HG02571 (cell line): Measurements from ENCODE around the gene PKD2.
"Not testable (repeated sequence)": the region's sequence is repeated elsewhere in the genome, so short reads cannot be mapped to it uniquely, and the experiment has no call there.

Source experiments
- ATAC-seq: cut with Tn5 transposase; IDR thresholded peaks from one replicate; pipeline ENCODE4 v1.9.1; 2021; ENCODE audit warnings: mild to moderate bottlenecking, moderate library complexity; ENCODE audit not compliant: unreplicated experiment

The PKD2 gene

DNA sequence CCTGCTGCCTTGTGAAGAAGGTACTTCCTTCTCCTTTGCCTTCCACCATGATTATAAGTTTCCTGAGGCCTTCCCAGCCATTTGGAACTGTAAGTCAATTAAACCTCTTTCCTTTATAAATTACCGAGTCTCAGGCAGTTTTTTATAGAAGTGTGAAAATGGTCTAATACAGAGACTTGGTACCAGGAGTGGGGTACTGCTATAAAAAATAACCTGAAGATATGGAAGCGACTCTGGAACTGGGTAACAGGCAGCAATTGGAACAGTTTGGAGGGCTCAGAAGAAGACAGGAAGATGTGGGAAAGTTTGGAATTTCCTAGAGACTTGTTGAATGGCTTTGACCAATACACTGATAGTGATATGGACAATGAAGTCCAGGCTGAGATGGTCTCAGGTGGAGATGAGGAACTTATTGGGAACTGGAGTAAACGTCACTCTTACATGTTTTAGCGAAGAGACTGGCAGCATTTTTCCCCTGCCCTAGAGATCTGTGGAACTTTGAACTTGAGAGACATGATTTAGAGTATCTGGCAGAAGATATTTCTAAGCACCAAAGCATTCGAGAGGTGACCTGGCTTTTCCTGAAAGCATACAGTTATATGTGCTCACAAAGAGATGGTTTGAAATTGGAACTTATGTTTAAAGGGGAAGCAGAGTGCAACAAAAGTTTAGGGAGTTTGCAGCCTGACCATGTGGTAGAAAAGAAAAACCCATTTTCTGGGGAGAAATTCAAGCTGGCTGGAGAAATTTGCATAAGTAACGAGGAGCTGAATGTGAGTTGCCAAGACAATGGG, 18.6 kb downstream of the PKD2 start:
- not testable (repeated sequence) for ATAC-seq

DNA sequence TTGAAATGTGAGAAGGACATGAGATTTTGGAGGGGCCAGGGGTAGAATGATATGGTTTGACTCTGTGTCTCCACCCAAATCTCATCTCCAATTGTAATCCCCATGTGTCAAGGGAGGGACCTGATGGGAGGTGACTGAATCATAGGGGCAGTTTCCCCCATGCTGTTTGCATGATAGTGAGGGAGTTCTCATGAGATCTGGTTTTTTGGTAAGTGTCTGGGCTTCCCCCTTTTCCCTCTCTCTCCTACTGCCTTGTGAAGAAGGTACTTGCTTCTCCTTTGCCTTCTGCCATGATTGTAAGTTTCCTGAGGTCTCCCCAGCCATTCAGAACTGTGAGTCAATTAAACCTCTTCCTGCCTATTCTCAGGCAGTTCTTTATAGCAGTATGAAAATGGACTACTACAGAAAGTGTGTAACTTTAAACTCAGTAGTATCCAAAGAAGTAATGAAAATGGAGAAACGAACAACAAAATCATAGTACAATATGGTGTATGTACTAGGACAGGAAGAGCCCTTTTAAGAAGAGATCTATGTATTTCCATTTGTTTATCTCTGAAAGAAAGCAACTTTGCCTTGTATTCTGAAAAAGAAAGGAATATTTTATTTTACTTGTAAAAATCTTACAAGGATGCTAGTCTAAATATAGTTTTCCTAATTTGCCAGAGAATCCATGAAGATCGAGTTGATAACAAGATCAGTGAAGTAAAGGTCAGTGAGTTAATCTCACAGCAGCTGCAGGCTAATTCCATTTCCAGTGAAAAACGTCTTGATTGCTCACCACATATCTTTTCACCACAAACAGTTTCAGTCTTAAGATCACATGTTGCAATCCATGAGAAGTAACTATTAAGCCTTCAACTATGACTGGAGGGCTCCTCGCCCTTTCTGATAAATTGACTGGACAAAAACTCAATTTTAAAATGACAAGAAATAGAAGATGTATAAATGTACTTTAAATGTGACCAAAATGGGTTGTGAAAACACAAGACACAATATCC, 20.5 kb downstream of the PKD2 start:
- ATAC-seq, result no peak

DNA sequence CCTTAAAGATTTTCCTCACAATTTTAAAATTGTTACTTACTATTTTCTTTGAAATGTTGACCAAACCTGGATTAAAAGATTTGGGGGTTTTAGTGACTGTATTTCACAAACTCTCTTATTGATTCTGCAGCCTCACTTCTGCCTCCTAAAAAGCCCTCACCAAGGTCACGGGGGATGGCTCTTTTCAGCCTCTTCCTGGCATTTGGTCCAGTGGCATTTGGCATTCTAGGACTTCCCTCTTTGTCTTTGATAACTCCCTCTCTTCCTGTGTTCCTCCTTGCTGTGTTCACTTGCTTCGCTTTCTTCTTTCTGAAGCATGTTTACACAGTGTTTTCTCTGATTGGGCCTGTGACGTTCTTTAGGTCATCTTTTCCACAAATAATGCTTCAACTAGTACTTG, 21.5 kb downstream of the PKD2 start:
- no peak for ATAC-seq

DNA sequence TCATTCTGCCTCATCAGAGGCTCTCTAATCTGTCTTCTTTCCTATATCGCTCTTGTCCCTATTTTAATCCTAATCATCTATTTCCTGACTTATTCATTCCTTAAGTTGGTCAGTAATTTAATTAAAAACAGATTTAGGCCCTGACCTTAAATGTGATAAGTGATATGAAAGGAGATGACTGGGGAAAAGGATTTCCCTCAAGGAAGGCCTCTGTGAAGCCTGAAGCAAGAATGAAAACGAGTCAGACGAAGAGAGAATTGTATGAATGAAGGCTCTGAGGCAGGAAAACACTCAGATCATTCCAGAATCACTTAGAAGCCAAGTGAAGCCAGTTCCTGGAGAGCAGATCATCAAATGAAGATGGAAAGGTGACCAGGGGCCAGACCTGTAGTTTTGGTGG, 22.1 kb downstream of the PKD2 start:
- no peak for ATAC-seq

DNA sequence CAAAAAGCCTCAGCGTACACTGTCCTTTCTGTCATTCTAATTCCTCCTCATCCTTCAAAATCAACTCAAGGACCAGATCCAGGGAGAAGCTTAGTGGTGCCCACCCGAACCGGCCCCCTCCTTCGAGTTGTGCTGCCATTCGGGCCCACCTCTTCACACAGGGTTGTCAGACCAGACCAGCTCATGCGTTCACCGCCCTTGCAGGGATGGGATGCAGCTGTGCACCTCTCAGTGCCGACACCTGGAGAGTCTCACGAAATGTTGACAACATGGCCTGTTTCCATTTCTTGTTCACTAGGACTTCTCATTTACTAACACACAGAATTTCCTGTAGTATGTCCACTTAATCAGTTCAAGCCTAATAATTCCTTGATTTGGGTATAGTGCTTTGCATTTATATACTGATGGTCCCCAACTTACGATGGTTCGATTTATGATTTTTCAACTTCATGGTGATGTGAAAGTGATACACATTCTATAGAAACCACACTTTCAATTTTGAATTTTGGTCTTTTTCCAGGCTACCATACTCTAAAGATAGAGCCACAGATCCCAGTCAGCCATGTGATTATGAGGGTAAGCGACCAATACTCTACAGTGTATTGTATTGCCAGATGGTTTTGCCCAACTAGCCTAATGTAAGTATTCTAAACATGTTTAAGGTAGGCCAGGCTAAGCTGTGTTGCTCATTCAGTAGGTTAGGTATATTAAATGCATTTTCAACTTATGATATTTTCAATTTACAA, 23.3 kb downstream of the PKD2 start:
- ATAC-seq, result no peak

DNA sequence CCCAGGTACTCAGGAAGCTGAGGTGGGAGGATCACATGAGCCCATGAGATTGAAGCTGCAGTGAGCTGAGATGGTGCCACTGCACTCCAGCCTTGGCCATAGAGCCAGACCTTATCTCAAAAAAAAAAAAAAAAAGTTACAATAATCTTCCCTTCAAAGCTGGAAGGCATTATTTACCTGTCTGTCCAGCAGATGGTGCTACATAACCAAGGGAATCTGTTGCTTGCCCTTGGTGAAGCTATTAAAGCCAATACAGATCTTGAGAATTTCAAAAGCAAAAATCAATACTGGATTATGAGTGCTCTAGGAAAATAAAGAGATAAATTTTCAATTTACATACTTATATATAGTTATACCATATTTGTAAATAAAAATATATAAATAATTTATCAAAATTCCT, 25.9 kb downstream of the PKD2 start:
- ATAC-seq, result peak; percentile 60

DNA sequence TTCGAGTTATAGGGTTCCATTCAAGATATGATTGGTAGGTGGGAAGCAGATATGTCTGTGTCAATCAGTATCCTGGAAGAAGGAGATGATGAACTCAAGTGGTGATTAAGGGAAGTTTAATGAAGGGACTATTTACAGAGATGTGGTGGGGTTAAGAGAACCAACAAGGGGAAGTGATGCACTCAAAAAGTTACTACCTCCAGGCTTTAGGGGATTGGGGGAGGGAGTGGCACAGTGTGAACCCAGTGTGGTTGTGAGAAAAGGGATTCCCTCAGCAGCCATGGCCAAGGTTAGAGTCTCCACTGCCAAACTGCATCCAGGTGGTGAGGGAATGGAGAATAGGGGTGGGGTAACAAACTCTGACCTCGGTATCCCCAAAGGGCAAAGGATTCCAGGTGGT, 27.9 kb downstream of the PKD2 start:
- ATAC-seq, result no peak

DNA sequence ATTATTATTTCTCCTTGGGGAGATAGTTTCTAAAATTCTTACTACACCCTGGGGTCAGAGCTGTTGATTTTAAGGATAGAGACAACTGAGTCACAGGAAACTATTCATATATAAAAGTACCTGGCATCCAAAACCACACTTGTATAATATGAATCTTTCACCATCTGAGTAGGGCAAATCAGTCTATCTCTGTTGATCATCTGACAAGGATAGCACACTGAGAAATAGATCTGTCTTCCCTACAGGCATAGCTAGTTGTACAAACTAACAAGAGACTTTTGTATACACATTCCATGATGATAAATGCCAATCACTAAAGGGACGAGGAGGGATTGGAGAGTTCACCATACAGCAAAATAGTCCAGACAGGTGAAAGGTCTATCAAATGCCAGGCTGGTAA, 30.0 kb downstream of the PKD2 start:
- ATAC-seq, result no peak

DNA sequence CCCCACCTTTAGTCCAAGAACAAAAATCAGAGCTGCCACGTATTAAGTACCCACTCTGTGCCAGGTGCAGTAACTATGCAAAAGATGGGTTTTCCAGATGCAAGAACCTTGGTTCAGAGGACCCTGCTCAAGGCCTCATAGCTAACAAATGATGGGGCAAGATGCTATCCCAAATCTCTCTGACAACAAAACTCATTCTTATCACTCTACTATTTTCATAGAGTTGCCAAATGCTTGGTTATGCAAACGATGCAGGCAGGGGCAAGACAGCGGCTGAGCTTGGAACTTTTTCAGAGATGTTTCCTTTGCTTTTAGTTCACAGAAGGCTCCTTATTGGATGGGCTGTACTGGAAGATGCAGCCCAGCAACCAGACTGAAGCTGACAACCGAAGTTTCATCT, 30.5 kb downstream of the PKD2 start:
- no peak for ATAC-seq

DNA sequence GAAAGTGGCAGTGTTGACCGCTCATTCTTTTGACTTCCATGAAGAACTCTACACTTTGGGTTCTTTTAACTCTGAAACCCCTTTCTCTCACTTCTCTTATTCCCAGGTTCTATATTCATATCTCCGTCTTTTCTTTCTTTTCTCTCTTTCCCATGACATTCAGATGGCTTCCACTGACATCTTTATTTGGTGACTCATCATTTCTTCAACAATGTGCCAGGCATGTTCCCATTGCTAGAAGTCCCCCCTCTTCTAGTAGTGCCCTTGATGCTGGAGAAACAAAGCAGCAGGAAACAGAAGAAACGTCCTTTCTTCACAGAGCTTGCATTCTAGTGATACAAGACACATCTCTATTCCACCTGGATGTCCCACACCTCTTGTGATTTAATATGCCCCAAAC, 33.3 kb downstream of the PKD2 start:
- ATAC-seq, result no peak

DNA sequence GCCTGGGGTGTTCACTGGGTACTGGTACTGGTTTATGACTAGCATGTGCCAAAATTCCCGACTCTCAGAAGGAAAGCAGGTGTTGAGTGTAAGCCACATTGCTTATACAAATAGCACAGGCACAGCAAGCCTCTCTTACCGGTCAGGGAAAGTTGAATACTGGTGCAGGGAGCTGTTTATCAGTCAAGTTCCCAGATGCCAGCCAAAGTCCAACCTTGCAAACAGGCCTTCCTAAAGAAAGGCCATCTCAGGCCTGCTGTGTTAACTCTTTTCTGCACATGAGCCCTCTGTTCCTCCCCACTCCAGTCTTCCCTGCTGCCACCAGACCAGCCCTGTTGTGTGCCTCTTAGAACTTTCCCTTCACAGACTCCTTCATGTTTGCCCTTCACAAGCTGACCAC, 34.2 kb downstream of the PKD2 start:
- no peak for ATAC-seq

DNA sequence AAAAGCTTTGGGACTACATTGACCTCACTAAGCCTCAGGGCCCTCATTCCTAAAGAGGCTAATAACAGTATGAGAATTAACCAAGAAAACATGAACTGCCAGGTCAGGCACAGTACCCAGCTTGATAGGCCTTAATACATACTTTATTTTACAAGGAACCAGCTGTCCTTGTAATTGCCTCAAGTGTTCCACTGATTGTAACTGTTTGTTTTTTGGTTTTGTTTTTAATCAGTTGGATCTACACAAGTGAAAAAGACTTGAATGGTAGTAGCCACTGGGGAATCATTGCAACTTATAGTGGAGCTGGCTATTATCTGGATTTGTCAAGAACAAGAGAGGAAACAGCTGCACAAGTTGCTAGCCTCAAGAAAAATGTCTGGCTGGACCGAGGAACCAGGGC, 35.6 kb downstream of the PKD2 start:
- no peak for ATAC-seq

DNA sequence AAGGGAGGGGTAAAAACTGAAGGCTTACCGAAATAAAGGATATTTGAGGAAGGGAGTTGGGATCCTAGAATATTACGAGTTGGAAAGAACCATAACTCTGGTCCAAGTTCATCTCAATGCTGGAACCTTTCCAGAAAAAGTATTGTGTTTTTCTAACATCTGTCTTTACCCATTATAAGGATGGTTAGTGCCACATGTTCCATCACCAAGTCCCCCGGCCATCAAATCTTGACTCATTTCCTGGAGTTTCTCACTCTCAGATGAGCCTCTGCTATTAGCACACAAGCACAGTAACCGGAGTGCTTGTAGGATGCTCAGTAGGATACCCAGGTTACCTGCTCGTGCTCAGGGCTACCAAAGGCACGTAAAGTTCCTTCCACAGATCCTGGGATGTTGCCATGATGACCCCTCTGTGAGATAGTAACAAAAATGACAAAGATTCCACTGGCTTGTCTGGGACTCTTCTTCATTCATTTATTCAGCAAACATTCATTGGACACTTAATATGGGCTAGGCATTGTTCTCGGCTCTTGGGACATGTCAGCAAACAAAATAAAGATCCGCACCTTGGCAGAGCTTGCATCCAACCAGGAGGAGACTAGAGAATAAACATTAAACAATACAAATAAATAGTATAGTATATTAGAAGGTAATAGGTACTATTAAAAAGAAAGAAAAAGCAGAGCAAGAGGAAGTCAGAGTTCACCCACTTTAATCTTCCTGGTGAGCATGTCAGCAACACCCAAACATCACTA, 36.3 kb downstream of the PKD2 start:
- no peak for ATAC-seq

DNA sequence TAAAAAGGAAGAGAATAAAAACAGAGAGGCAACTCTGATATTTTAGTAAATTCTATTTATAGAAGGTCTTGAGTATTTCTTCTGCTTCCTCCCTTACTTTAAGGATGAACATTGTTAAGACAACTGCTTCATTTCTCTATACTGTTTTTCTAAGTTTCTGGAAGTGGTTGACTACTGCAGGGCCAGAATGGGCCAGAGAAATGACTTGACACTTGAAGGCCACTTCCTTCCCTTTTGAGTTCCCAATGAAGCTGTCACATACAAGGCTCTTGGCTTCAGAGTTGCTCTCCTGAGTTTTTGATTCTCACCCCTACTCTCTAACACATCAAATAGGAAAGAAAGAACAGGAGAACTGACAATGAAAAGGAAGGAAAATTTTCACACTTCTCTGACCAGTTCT, 37.6 kb downstream of the PKD2 start:
- no peak for ATAC-seq

DNA sequence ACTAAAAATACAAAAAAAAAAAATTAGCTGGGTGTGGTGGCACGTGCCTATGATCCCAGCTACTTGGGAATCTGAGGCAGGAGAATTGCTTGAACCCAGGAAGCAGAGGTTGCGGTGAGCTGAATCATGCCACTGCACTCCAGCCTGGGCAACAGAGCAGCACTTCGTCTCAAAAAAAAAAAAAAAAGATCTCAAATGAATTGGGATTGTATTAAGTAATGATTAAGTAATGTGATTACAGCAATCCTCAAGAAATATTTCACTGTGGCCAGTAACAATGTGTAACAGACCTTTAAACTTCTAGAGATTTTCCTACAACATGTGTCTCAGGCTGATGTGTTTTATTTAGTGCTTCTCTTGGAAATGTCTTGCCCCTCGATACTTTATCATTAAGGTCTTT, 46.8 kb downstream of the PKD2 start:
- ATAC-seq, result no peak

DNA sequence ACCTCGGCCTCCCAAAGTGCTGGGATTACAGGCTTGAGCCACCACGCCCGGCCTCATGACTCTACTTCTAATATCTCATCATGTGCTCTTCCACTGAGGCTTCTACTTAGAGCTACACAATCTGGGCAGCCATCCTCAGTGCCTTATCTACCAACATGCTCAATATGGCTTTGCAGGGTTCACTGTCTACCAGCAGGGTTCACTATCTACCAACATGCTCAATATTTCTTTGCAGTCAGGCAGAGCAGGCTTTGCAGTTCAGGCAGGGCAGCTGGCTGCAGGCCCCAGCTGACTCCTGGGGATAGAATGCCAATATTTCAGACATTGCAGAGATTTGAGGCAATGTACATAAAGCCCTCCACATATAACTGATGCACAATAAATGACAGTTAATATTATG, 47.5 kb downstream of the PKD2 start:
- no peak for ATAC-seq

DNA sequence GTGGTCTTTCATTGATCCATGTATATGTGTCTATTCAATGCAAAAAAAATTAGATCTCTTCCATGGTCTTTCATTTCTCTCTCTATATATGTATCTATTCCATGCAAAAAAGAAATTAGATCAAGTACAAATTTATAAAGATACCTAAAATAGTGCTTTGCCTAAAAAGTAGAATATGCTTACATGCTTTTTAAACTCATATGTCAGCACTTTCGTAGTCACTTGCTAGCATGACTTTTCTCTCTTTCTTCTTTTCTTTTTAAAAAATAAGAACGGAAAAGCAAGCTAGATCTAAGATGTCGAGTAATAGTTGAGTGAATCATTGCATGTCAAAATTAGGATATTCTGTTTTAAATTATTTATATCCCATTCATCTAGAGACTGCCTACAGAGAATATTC, 50.9 kb downstream of the PKD2 start:
- ATAC-seq, result no peak

DNA sequence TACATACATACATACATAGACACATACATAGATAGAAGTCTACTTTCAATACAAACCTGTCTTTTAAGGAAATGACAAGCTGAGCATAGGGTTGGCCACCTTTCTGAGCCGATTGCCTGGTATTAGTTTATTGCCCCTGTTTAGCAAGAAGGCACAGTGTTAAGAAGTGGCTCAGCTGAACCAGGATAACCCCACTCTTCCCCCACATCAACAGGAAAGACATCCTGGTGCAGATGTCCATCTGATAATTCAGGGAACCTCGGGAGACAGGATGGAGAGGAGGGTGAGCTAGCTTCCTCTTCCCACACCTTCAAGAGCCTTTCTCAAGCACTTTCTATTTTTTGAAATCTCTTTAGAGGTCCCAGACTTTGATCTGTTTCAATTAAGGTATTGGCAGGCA, 52.3 kb downstream of the PKD2 start:
- no peak for ATAC-seq

DNA sequence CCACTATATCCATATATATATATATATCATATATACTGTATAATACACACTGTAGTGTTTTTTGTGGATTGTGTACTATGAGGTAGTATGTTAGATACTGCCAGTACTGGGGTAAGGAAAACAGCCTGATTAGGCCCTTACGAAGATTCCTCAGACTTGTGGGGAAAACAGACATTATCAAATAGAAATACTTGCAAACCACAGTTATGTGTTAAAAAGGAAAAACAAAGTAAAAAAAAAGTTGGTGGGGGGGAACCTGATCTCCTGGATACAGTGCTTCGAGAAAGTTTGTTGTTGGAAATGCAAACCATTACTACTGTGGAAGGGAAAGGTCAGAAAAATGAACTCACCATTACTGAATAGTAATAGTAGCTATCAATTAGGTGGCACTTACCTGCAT, 53.0 kb downstream of the PKD2 start:
- no peak for ATAC-seq

DNA sequence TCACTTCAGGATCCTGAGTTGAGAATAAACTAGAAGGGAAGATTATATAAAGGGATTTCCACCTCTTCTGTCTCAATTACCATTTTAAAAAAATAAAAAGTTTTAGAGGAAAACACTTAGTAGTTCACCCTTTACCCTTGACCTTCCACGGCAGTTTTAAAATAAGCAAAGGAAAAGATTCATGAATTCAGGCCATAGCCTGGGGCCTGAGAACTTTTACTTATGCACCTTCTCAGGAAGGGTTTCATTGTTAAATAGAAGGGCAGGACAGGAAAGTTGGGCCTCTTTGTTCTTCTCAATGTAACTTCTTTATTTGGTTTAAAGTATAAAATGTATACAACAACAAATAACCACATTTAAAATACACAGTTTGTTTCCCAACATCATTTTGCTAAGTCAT, 54.9 kb downstream of the PKD2 start:
- no peak for ATAC-seq

DNA sequence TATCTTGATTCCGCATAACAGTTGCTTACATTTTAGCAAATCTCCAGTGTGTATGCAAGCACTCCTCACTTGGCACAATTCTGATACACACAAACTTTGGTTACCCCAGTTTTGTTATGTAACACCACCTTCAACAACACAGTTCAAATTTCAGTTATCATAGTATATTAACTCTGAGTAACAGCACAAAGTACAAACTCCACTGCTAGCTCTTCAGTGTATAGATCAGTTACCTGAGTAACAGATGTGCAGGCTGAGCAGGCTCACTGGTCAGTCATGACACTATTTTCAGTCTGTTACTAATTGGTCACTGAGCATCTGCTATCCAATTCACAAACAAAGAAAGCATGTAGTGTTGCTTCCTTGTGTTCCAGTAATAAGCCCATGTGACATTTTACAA, 55.4 kb downstream of the PKD2 start:
- ATAC-seq, result no peak
